Measurements from ENCODE around the gene CDH13.

Gene CDH13

DNA sequence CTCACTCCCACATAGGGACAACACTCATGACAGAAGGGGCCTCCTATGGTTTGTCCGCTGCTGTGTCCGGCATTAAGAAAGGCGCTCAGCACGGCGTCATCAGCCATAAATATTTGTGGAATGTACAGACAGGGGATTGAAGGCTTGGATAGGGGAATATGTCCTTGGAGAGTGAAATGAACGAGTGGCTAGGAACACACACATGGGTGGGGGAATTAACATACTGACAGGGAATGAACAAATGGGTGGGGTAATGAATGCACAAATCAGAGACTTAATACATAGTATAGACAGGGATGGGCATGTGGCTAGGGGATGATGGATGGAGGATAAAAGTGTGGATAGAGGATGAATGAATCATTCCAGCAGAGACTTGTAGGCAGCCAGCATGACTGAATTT lies 1027.0 kb downstream of the CDH13 start:
- no peak for DNase-seq

DNA sequence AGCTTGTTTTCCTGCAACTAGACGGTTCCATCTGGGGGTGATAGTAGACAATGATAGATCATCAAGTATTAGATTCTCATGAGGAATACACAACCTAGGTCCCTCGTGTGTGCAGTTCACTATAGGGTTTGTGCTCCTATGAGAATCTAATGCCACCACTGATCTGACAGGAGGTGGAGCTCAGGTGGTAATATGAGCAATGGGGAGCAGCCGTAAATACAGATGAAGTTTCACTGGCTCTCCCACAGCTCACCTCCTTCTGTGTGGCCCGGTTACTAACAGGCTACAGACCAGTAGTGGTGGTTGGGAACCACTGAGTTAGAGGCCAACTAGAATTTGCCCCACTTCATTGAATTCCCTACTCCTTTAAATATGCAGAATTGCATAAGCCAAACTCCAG lies 1033.5 kb downstream of the CDH13 start:
- no peak for DNase-seq

DNA sequence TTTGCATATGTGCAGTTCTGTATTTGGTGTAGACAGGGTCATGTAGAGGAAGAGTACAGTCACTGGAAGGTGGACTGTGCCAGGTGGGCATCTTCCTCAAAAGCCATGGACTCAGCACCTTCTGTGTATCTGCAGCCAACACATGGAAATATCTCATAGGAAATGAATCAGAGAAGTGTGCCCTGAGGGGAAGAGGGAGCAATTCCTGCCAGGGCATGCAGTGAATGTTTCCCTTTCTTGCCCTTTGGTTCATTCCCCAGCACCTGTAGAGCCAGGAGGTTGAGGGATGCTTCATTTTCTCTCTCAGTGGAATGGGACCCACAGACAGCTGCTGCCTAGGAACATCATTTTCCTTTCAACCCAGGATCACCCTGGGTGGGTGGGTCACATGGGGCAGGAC lies 1034.9 kb downstream of the CDH13 start:
- DNase-seq = no peak

- DNase-seq = no peak
Observed at GRCh38 chr16:83666449-83666848, 1039.7 kb downstream of the CDH13 start.

DNA sequence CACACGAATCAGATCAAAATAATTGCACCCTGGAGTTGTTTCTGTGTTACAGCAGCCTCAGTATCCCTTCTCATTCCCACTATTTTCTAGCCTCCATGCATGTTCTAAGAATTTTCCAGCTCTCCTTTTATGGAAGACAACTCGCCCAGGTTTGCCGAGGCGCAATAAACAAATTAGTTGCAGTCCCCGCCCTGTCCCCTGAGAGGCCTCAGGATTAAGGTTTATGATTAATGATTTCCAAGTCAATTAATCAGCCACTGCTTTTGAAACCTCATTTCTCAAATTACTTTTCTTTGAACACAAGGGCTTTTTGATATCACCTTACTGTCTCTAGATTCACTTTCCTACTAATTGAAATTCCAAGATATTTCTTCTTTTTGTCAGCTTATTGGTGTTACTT lies 1042.7 kb downstream of the CDH13 start:
- no peak for DNase-seq

GRCh38 chr16:83674931-83675535 lies 1048.3 kb downstream of the CDH13 start:
- no peak for DNase-seq

DNA sequence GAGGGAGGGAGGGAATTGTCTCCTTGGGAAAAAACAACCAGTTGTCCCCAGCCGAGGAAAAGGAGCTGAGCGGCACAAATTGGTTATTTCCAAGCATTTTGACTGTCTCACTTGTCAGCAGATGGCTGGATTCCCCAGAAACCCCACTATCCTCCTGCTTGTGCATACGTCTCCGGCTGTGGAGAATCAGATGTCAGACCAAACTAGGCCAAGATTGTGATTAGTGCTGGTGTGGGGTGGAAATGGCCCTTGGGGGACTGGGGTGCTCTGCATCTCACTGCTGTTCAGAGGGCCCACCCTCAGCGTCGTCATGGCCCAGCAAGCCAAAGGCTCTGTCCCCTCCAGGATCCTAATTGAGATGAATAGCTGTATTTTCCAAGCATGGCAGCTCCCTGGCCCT lies 1049.3 kb downstream of the CDH13 start:
- DNase-seq = no peak

DNA sequence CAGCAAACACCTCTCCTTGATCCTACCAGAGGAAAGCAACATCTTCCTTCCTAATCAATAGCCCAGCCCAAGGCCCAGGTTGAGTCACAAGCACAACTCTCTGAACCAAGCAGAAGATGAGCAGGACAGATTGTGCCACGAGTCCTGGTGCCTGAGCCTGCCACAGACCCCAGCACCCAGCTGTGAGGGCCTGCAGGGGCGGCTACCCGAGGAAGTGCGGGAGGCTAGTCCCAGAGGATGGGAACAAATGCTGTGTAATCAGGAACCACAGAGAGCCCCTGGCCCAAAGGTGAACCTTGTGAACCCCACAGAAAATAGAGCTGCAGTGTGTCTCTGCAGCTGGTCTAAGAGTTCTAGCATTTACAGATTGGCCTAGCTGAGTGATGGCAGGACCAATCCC lies 1054.2 kb downstream of the CDH13 start:
- DNase-seq = no peak

GRCh38 chr16:83681381-83681956 lies 1054.7 kb downstream of the CDH13 start:
- DNase-seq = no peak

DNA sequence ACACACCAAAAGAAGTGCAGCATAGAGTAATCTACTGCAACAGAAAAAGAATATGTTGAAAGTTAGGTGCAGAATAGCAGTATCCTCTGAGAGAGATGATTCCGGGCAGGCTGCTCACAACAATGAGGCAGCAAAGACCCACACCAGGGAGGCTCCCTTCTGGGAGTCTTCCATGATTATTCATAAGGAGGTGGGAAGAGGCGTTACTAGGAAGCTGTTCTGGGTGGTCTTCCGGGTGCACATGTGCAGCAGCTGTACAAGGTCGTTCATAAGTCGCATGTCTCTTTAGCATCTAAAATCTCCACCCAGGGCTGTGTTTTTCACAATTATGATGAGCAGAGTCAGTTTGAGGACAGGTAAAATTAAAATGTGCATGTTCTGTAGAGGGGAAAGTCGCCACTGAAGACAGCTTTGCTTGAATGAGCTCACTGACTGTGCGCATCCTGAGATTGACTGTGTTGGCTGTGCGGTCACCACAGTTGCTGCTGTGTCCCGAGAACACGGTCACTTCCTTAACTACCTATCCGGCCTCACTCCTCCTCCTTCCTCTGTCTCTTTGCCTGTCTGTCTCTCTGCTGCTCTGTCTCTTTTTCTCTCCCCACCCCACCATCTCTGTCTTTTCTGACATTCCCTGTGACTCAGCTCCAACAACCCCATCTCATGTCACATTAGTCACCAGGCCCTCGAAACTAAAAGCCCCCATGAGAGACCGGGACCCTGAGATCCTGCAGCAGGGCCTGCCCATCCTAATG lies 1055.5 kb downstream of the CDH13 start:
- DNase-seq = no peak

GRCh38 chr16:83682868-83683235 lies 1056.1 kb downstream of the CDH13 start:
- DNase-seq = no peak

DNA sequence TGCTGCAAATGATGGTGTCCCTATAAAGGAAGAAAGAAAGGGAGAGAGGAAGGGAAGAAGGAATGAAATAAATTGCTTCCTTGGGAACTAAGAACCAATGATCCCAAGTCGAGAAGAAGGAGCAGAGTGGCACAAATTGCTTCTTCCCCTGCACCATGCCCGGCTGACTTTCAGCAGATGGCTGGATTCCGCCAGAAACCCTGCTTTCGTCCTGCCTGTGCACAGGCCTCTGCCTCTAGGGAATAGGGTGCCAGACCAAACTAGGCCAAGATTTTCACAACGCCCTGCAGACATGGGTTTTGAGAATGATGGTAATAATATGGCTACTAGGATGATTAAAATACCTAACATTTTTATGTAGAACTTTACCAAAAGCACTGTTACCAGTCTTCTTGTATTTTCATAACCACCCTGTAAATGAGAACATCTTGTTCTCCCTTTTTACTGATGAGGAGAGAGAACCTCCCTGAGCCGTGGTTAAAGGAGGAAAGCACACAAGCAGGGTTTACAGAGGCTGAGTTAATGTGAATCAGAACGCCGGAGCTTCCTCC lies 1058.9 kb downstream of the CDH13 start:
- DNase-seq = no peak

DNA sequence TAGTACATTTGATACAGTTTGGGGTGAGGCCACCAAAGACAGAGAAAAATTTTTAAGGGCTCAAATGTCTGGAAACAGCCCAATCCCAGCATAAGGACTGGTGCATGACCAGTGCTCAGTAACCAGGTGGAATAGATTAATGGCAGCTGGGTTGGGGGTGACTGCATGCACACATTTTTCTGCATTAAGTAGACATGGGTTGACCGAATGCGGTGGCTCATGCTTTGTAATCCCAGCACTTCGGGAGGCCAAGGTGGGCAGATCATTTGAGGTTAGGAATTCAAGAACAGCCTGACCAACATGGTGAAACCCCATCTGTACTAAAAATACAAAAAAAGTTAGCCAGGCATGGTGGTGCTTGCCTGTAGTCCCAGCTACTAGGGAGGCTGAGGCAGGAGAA lies 1060.0 kb downstream of the CDH13 start:
- no peak for DNase-seq

GRCh38 chr16:83689385-83689831 lies 1062.6 kb downstream of the CDH13 start:
- DNase-seq = no peak

- no peak for DNase-seq
Observed at GRCh38 chr16:83692224-83692623, 1065.5 kb downstream of the CDH13 start.

- DNase-seq = no peak
Observed at GRCh38 chr16:83698964-83699363, 1072.2 kb downstream of the CDH13 start.

DNA sequence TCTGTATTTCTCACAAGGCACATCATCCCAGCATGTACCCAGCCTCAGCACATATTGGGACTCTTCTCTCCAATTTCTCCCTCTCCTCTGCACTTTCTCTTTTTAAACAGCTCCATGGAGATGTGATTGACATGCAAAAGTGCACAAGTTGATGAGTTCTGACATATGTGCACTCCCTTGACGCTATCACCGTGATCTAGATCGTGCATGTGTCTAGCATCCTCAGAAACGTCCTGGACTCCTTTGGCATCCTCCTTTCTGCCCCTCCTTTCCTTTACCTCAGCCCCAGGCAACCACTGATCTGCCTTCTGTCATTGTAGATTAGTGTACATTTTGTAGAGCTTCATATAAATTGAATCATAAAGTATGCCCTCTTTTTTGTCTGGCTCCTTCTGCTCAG lies 1073.0 kb downstream of the CDH13 start:
- no peak for DNase-seq

GRCh38 chr16:83700918-83701317 lies 1074.1 kb downstream of the CDH13 start:
- DNase-seq = no peak

DNA sequence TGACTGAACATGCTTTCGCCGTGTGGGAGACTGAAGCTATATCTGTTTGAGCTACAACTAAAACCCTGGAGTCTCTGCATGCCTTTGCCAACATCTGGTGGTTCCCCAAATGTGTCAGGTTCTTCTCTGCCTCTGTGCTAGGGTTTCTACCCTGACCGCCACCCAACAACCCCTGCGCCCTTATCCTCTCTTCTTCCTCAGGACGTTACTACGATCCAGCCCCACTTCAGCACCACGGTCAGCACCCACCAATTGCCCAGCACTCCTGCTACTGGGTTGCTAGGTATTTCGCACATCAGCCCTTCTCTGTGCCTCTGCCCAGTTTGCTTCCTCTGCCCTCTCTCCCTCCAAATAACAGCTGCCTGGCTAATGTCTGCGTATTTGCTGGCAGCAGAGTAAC lies 1074.7 kb downstream of the CDH13 start:
- DNase-seq = no peak

- no peak for DNase-seq
Observed at GRCh38 chr16:83704656-83705055, 1077.9 kb downstream of the CDH13 start.

DNA sequence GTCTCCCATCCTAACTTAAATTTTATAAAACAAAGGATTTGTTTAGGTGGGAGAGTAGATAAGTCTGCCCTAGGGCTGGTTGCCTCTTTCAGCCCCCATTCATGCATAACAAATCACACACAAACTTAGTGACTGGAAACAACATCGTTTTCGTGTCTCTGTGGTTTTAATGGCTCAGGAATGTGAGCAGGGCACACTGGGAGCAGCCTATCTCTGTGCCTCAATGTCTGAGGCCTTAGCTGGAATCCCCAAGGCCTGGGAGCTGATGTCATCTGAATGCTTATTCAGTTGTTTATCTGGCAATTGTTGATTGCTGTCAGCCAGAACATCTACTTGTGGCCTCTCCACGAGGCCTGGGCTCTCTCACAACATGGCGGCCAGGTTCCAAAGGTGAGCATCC lies 1079.1 kb downstream of the CDH13 start:
- no peak for DNase-seq

DNA sequence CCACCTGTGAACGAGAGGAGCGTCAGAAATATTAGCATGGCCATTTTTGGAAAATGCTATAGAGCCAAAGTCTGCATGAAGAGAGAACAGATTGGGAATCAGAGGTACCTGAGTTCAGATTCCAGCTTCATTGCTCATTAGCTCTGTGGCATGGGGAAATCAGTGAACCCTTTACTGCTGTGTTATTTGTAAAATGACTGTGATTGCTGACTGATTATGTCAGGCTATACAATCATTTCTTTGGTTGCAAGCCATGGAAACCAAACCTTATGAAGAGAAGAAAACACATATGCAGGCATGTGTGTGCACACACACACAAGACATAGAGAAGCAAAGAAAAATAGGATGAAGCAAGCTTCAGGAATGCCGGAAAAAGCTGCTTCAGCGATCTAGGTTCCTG lies 1079.6 kb downstream of the CDH13 start:
- no peak for DNase-seq

DNA sequence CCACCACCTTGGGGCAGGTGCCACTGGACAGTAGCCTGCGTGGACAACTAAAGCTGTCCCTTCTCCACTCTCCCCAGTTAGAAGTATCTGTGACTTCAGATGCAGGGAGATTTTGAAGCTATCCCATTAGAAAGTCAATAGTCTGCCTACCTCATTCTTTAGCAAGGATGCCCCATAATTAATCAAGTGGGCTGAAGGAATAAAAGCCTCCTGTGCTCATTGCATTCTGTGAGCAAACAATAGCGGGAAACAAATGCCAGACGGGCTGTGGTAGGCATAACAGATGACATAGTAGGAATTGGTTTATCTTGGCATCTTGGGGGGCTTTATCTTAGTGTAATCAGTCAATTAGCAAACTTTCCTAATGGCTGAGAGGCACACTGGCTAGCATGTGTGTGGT lies 1084.3 kb downstream of the CDH13 start:
- DNase-seq = no peak

DNA sequence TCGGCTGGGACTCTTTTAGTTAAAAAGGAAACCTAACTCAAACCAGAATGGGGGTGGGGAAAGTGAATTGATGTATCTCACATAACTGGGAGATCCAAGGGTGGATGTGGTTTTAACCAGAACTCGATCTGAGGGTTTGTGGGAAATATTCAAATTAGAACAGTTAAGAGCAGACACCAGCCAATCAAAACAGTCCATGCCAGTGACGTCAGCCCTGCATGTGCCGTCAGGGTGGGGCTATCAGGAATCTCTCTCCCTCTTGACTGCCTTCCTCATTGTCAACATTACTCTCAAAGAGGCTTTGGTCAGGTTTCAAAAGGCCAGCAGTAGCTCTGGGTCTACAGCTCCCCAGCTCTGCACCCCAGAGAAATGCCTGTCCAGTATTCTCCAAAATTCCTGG lies 1086.8 kb downstream of the CDH13 start:
- no peak for DNase-seq

Data from activated CD4-positive, alpha-beta T cell treated with anti-CD3 and anti-CD28 coated beads for 4 hours (primary cell).